GM21381 (cell line): ENCODE data around the gene FHL1.
"Not testable (repeated sequence)": the region's sequence is repeated elsewhere in the genome, so short reads cannot be mapped to it uniquely, and the experiment has no call there.

Experiments used
- ATAC-seq: cut with Tn5 transposase; IDR thresholded peaks from one replicate; pipeline ENCODE4 v1.9.1; 2021; ENCODE audit warnings: mild to moderate bottlenecking, moderate library complexity; ENCODE audit not compliant: unreplicated experiment

FHL1 gene

GRCh38 chrX:136206916-136207315 lies 59.6 kb downstream of the FHL1 start:
- ATAC-seq = no peak

- ATAC-seq = no peak
These were observed 60.2 kb downstream of the FHL1 start for GRCh38 chrX:136207546-136207945.

GRCh38 chrX:136209016-136209738 lies 61.8 kb downstream of the FHL1 start:
- no peak for ATAC-seq

- ATAC-seq = no peak
These were observed 62.4 kb downstream of the FHL1 start for GRCh38 chrX:136209751-136210150.

DNA sequence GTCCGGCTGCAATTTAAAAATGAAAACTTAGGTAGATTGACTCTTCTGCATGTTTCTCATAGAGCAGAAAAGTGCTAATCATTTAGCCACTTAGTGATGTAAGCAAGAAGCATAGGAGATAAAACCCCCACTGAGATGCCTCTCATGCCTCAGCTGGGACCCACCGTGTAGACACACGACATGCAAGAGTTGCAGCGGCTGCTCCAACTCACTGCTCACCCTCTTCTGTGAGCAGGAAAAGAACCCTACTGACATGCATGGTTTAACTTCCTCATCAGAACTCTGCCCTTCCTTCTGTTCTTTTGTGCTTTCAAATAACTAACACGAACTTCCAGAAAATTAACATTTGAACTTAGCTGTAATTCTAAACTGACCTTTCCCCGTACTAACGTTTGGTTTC lies 62.9 kb downstream of the FHL1 start:
- no peak for ATAC-seq

DNA sequence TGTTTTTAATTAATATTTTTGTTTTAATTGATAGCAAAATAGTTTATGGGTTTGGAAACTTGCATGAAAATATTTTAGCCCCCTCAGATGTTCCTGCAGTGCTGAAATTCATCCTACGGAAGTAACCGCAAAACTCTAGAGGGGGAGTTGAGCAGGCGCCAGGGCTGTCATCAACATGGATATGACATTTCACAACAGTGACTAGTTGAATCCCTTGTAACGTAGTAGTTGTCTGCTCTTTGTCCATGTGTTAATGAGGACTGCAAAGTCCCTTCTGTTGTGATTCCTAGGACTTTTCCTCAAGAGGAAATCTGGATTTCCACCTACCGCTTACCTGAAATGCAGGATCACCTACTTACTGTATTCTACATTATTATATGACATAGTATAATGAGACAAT lies 63.5 kb downstream of the FHL1 start:
- no peak for ATAC-seq

DNA sequence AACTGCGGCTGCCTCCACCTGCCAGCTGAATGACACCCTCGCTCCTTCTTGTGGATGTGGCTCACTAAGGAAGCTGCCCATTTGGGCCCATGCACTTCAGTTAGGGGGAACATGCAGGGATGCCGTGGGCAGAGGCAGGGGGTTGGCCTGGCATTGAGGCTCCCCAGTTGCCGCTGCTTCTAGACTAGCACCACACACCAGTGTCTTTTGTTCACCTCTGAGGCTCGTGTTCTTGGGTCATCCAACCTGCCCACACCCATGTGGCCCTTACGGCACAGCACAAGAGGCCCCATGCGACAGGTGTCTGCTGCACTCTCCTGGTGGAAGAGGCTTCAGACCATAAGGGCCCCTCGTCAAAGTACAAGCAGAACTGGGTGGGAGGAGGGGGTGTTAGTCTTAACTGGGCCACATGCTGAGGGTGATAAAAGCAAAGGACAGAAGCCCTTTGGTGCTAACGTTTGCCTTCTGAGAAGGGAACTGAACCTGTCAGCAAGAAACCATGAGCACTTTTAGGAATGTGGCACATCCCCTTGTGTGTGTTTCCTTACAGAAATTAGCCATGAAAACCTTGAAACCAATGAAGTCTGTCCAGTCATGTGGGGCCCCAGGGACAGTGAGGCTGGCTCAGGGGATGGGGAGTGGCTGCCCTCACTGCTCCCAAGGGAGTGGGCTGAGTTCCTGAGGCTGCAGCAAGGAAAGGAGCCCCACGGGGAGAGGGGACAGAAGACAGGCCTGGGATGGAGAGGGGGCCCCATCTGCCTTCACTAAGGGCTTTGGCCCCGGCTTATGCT lies 64.6 kb downstream of the FHL1 start:
- no peak for ATAC-seq

DNA sequence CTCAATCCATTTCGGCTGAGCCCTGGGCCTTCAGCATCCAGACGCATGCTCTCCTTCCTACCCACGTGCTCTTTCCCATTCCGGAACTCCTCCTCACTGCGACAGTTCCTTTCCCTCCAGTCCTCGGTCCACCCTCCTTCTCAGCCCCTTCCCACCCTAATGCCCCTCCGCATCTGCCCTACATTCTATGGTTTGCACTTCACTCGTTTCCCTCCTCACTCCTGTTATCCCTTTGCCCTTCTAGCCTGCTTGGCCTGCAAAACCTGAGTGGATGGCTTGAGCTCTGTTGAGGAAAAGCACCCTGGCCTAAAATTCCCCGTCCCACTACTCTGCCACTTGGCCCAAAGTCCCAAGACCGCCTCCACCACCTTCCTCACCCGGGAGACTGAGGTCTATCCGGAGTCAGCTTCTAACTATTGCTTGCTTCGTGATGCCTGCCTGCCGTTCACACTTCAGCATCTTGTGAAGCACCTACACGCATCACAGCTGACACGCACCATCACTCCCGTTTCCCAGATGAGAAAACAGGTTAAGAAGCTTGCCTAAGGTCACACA lies 65.3 kb downstream of the FHL1 start:
- no peak for ATAC-seq

- ATAC-seq = no peak
These were observed 67.2 kb downstream of the FHL1 start for GRCh38 chrX:136214551-136214950.

GRCh38 chrX:136215559-136215958 lies 68.2 kb downstream of the FHL1 start:
- no peak for ATAC-seq

DNA sequence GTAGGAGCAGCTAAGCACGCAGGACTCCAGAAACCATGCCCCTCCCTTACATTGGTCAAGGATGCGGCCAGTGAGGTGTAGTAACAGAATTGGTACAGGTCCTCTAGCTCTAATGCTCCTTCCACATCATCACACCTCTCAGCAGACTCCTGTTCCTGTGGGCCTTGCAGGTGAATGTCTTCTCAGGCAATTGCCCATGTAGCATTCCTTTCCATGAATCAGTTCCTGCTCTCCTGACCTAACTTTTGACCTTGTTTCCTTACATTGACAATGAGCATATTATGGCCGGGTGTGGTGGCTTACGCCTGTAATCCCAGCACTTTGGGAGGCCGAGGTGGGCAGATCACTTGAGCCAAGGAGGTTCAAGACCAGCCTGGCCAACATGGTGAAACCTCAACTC lies 72.6 kb downstream of the FHL1 start:
- no peak for ATAC-seq

DNA sequence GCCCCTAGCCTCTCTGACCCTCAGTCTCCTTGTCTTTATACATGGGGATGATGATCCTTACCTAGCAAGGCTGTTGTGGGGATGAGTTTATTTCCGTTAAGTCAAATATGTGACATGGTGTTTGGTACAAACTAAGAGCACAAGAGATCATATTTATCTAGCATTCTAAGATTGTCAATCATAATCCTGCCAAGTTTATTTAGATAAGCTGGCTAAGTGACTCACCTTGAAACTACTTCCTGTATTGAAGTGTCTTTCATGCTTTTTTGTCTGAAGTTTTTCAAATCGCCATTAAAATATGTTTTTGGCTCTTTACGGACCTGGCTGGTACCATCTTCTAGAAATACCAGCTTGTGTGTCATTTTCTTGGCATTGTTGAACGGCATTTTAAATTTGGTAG lies 73.2 kb downstream of the FHL1 start:
- no peak for ATAC-seq

DNA sequence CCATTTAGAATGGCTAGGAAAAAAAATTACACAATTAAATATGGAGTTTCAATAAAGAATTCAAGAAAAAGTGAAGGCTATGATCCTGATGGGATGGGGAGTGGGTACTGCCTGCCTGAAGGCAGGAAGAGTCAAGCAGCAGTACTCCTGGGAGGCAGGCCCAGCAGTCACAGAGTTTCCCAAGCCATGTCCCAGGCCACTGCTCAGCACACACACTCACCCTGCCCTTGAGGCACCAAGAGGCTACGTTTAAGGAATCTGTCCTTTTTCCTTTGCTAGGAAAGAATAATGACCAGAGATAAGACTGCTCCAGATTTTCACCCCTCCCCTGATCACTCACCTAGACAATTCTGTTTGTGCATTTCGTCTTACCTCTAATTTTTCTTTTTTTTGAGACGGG lies 73.6 kb downstream of the FHL1 start:
- ATAC-seq = no peak

DNA sequence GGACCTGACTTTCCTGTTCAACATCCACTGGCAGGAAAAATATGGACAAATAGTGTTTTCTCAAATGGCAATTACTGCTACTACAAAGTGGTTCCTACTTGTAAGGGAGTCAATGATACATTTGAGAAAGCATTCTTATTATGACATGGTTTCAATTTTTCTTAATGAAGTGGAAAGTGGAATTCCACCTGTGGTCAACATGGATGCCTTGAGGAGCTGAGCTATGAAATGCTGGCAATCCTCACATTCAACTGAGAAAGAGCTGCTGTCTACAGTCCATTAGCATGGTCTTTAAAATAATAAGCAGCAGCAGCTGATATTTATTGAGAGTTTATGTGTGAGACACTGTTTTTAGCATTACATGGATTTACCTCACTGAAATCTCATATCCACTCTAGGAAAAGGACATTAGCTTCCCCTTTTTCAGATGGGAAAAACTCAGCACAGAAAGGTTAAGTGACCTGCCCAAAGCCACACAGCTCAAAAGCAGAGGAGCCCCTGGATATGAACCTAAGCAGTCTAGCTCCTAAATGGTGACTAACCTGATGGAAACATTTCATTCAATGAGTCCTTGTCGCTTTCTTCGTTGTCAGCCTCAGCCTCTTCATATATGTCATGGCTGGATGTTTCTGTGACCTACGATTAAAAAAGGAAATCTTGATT lies 74.6 kb downstream of the FHL1 start:
- ATAC-seq = no peak

DNA sequence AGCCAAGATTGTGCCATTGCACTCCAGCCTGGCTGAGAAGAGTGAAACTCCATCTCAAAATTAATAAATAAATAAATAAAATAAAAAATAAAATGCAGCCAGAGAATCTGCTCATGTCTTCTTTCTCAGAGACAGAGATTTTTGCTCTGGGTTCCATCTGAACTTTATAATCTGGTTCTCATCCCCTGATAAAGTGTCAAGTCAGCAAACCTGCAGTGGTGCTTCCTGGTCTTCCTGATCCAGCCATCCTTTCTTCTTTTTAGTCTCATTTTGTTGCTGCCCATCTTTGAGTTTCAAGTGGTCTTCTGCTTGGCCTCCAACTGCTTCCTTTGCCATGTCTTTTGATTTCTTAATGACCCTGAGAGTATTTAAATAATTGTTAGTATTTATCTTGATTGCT lies 79.7 kb downstream of the FHL1 start:
- no peak for ATAC-seq

- ATAC-seq = peak; percentile 68
These were observed 80.9 kb downstream of the FHL1 start for GRCh38 chrX:136227948-136228838.

DNA sequence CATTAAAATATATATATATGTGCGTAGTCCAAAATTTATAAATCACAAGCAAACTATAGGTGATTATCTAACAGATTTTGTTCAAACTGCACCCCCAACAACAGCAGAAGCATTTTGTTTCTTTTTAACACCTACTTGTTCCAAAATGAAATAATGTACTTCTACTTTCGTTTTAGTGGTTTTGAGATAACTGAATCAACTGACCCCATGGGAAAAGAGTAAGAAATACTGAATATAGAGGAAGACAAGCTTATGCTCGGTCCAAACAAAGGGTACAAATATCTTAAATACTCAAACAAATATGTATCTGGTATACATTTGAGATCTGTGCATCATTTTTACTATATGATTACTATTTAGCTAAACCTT lies 81.5 kb downstream of the FHL1 start:
- ATAC-seq = no peak

DNA sequence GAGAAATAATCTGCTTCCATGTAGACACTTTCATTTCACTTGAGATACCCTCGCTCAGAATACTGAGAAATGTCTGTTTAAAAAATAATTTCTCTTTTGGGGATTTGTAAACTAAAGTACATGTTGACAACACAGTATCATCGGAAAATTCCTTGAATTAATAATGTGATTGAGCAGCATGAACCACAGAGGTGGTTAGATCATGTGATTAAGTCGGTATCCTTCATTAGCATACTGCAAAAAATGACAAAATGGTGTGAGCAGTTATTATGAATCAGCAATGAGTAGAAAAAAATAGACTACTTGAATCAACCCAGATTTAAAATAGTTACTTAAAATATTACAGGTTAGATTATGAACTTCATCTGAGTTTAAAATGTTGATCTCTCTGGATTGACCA lies 89.7 kb downstream of the FHL1 start:
- ATAC-seq = no peak

- not testable (repeated sequence) for ATAC-seq
These were observed 90.5 kb downstream of the FHL1 start for GRCh38 chrX:136237849-136238248.

DNA sequence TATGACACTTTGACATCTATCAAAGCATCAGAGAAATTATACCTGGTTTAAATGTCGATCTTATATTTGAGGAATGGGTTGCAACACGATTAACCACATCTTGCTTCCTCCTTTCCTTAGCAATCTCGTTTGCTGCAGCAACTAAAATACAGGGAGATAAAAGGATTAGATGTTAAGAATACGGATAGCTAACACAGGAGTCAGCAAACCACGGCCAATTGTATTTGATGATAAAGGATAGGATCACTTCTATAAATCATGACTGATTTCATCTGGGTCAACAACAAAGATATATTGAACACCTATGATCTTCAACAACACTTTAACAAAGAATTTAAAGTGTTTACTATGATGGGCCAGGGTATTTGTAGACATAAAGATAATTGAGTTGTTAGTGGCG lies 98.9 kb downstream of the FHL1 start:
- ATAC-seq = no peak
